NCI-H1105 treated with DMSO at 0.1 percent for 48 hours (cell line): ENCODE data around the gene PLEKHD1.
"Not testable (repeated sequence)": the region's sequence is repeated elsewhere in the genome, so short reads cannot be mapped to it uniquely, and the experiment has no call there.

Experiments
- DNase-seq: peaks from one replicate; lab custom pipeline; 2025; lab: John Stamatoyannopoulos, UW

Gene PLEKHD1

GRCh38 chr14:69484444-69485314 is at the start of gene PLEKHD1:
PLEKHD1 (plus strand) TSS chr14:69484728; CDS start chr14:69484966, 238 bp downstream.
- peak; percentile 53 for DNase-seq

GRCh38 chr14:69439521-69440270 is 44.8 kb upstream of the PLEKHD1 start:
- no peak for DNase-seq

- DNase-seq: no peak
These were observed 42.6 kb upstream of the PLEKHD1 start for GRCh38 chr14:69441948-69442347.

- DNase-seq: no peak
These were observed 41.2 kb upstream of the PLEKHD1 start for GRCh38 chr14:69443296-69443805.

GRCh38 chr14:69449216-69449615 is 35.3 kb upstream of the PLEKHD1 start:
- no peak for DNase-seq

GRCh38 chr14:69451941-69452340 is 32.6 kb upstream of the PLEKHD1 start:
- DNase-seq: no peak

GRCh38 chr14:69458350-69458749 is 26.2 kb upstream of the PLEKHD1 start:
- DNase-seq: no peak

GRCh38 chr14:69459122-69459521 is 25.4 kb upstream of the PLEKHD1 start:
- DNase-seq: no peak

GRCh38 chr14:69460093-69460701 is 24.3 kb upstream of the PLEKHD1 start:
- DNase-seq: peak; percentile 80

- DNase-seq: no peak
These were observed 20.1 kb upstream of the PLEKHD1 start for GRCh38 chr14:69464379-69464778.

GRCh38 chr14:69464829-69465228 is 19.7 kb upstream of the PLEKHD1 start:
- no peak for DNase-seq

- no peak for DNase-seq
These were observed 15.6 kb upstream of the PLEKHD1 start for GRCh38 chr14:69468949-69469348.

GRCh38 chr14:69471436-69471835 is 13.1 kb upstream of the PLEKHD1 start:
- DNase-seq: no peak

- no peak for DNase-seq
These were observed 12.6 kb upstream of the PLEKHD1 start for GRCh38 chr14:69471916-69472315.

GRCh38 chr14:69473260-69473659 is 11.3 kb upstream of the PLEKHD1 start:
- DNase-seq: no peak

GRCh38 chr14:69473946-69474345 is 10.6 kb upstream of the PLEKHD1 start:
- no peak for DNase-seq

- peak; percentile 75 for DNase-seq
These were observed 9.2 kb upstream of the PLEKHD1 start for GRCh38 chr14:69475194-69475818.

GRCh38 chr14:69476824-69477450 is 7.6 kb upstream of the PLEKHD1 start:
- DNase-seq: peak; percentile 18

- DNase-seq: not testable (repeated sequence)
These were observed 6.5 kb upstream of the PLEKHD1 start for GRCh38 chr14:69478055-69478454.

- DNase-seq: no peak
These were observed 4.8 kb upstream of the PLEKHD1 start for GRCh38 chr14:69479696-69480095.

- DNase-seq: no peak
These were observed 4.4 kb upstream of the PLEKHD1 start for GRCh38 chr14:69480136-69480535.
